SHP77 treated with DMSO at 0.1 percent for 48 hours (cell line): ENCODE data around the gene CABP4.

Experiments
- DNase-seq: peaks from one replicate; lab custom pipeline; 2025; lab: John Stamatoyannopoulos, UW

CABP4 gene

GRCh38 chr11:67496113-67496512 lies 41.0 kb downstream of the CABP4 start:
- DNase-seq = no peak

GRCh38 chr11:67497656-67498291 lies 42.6 kb downstream of the CABP4 start:
- no peak for DNase-seq

- DNase-seq = no peak
These were observed 43.4 kb downstream of the CABP4 start for GRCh38 chr11:67498544-67498972.

- DNase-seq = no peak
These were observed 44.8 kb downstream of the CABP4 start for GRCh38 chr11:67499808-67500483.

- DNase-seq = no peak
These were observed 45.3 kb downstream of the CABP4 start for GRCh38 chr11:67500484-67500821.

GRCh38 chr11:67500831-67501715 lies 45.9 kb downstream of the CABP4 start:
- DNase-seq = no peak

GRCh38 chr11:67501854-67502253 lies 46.7 kb downstream of the CABP4 start:
- DNase-seq = no peak

GRCh38 chr11:67502328-67502979 lies 47.3 kb downstream of the CABP4 start:
- DNase-seq = no peak

GRCh38 chr11:67503119-67504004 lies 48.2 kb downstream of the CABP4 start:
- no peak for DNase-seq

- DNase-seq = no peak
These were observed 49.1 kb downstream of the CABP4 start for GRCh38 chr11:67504005-67504949.

- DNase-seq = no peak
These were observed 49.9 kb downstream of the CABP4 start, which contains the start of gene PITPNM1 for GRCh38 chr11:67504950-67505581. PITPNM1 (minus strand) TSS chr11:67505363; CDS start chr11:67504180, 1,183 bp downstream.

- peak; percentile 84 for DNase-seq
These were observed 50.6 kb downstream of the CABP4 start for GRCh38 chr11:67505605-67506396.

GRCh38 chr11:67506426-67507051 lies 51.4 kb downstream of the CABP4 start:
- no peak for DNase-seq

GRCh38 chr11:67507242-67507863 lies 52.2 kb downstream of the CABP4 start:
- no peak for DNase-seq

- peak; percentile 98 for DNase-seq
These were observed 52.8 kb downstream of the CABP4 start, which contains the start of gene CDK2AP2 for GRCh38 chr11:67507864-67508485. CDK2AP2 (minus strand) TSS chr11:67508162; CDS start chr11:67508082, 80 bp downstream.

GRCh38 chr11:67508486-67509121 lies 53.5 kb downstream of the CABP4 start:
- peak; percentile 97 for DNase-seq

- no peak for DNase-seq
These were observed 54.8 kb downstream of the CABP4 start for GRCh38 chr11:67510023-67510345.
